PC-3 (cell line): ENCODE data around the gene GMDS.

Experiments used
- EZH2 ChIP-seq: fragments of 300-600 bp; sonication (generic); IDR thresholded peaks from one replicate; pipeline ENCODE4 v1.6.1; 2017; ENCODE audit warnings: antibody characterized with exemption, mild to moderate bottlenecking, low read length; ENCODE audit not compliant: unreplicated experiment
- TF ChIP-seq, protein P1 (sequence below): fragments of 300-600 bp; sonication (generic); conservative IDR thresholded peaks from 2 replicates; pipeline ENCODE4 v1.5.1; 2017; ENCODE audit warnings: antibody characterized with exemption, low read depth, mild to moderate bottlenecking, low read length

DNA sequence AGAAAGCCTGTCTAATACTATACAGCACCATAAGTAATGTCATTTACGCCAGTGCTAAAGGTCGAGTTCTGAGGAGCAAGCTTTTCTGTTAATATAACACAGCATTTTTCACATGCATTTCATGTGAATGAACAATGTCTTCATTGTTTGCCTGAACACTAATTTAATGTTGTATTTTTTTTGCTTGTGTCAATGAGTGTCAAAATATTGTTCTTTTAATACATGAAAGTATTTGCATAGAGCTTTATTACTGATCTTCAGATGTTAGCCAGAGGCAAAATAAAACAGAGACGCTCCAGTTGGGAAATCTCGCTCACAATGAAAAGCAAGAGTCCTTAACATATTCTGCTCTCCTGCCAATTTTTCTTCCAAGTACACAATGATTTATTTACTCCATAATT is 483.9 kb downstream of the GMDS start:
- TF ChIP-seq, protein P1, sequence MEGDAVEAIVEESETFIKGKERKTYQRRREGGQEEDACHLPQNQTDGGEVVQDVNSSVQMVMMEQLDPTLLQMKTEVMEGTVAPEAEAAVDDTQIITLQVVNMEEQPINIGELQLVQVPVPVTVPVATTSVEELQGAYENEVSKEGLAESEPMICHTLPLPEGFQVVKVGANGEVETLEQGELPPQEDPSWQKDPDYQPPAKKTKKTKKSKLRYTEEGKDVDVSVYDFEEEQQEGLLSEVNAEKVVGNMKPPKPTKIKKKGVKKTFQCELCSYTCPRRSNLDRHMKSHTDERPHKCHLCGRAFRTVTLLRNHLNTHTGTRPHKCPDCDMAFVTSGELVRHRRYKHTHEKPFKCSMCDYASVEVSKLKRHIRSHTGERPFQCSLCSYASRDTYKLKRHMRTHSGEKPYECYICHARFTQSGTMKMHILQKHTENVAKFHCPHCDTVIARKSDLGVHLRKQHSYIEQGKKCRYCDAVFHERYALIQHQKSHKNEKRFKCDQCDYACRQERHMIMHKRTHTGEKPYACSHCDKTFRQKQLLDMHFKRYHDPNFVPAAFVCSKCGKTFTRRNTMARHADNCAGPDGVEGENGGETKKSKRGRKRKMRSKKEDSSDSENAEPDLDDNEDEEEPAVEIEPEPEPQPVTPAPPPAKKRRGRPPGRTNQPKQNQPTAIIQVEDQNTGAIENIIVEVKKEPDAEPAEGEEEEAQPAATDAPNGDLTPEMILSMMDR, result no peak
- no peak for TF ChIP-seq EZH2
